ENCODE data around the gene RBM15B. TPM values are rescaled to one million over a fixed set of nuclear protein-coding genes. Genes with fewer than 3 reads are reported as not detected.

The RBM15B gene
- total and polyA plus RNA-seq, 7 experiments from 2014 or later = 12.8 to 40.6 (median 30.1) TPM

GRCh38 chr3:51389423-51390183 lies 1.5 kb upstream of the RBM15B start:
- H3K9me3 Mint-ChIP-seq = peaks cover 0 to 7% (median 0%) of the 10 kb centered on the region in 11 donors
- Histone ChIP-seq H3K4me3 (ENCODE audit: low read length) (no peak overlapping the region), H3K27ac (ENCODE audit: low read depth, low read length) (peak overlapping the region; percentile 90), H3K27me3 (ENCODE audit: control insufficient read depth in 2 of 2, insufficient read depth in 2 of 2, low read length in 2 of 2) (no peaks in the 10 kb centered on the region), H3K36me3 (ENCODE audit: control insufficient read depth in 2 of 3, insufficient read depth in 3 of 3, low read length in 3 of 3) (peaks cover 7 to 45% (median 17%) of the 10 kb centered on the region in 3 experiments), H3K9me3 (ENCODE audit: control insufficient read depth in 2 of 3, low read length in 3 of 3) (no peaks in the 10 kb centered on the region), H3K4me1 (ENCODE audit: control insufficient read depth in 2 of 2, insufficient read depth in 2 of 2, low read length in 2 of 2) (peaks cover 43 to 58% of the 10 kb centered on the region in 2 donors)
- H3K27me3 Mint-ChIP-seq = no peaks in the 10 kb centered on the region
- ATAC-seq = no peak
- peaks cover 34 to 69% (median 61%) of the 10 kb centered on the region in 7 donors for H3K4me1 Mint-ChIP-seq
- ChIA-PET CTCF (interaction anchor here (0.6 to 2.0 kb wide), 16 partner anchors 10 to 819 kb away, joined by 3 to 13 read pairs (median 4); partner anchors contain the start of genes DCAF1 and MAPKAPK3), POLR2A (interaction anchor here (0.5 to 3.6 kb wide), 14 partner anchors 12 to 1152 kb away, joined by 3 to 16 read pairs (median 3); partner anchors contain the start of genes CISH, DCAF1, HEMK1 and MAPKAPK3)
- peak in 8 of 9 donors; percentile 31 to 57 (median 53) for DNase-seq
- intact Hi-C loops (cut with micrococcal nuclease) = loop anchor here (1.0 to 10.0 kb wide), 10 partner anchors 45 to 1955 kb away; partner anchors contain the start of genes DCP1A (in 1 of the 2), DUSP7 (in 1 of the 2), GNAI2 (in 1 of the 2) and SFMBT1 (in 1 of the 2)
- H3K4me3 Mint-ChIP-seq = peak overlapping the region in 7 of 10 donors; percentile 21 to 83 (median 44)
- peak overlapping the region; percentile 35 to 90 (median 80) for H3K27ac Mint-ChIP-seq
- H3K36me3 Mint-ChIP-seq = peaks cover 0 to 41% (median 21%) of the 10 kb centered on the region in 5 donors

GRCh38 chr3:51390246-51391074 lies 625 bp upstream of the RBM15B start:
- Mint-ChIP-seq H3K9me3 (peaks cover 0 to 10% (median 0%) of the 10 kb centered on the region in 11 donors), H3K27ac (peak overlapping the region; percentile 48 to 90 (median 84)), H3K4me3 (peak overlapping the region; percentile 68 to 83 (median 73)), H3K36me3 (peaks cover 6 to 41% (median 27%) of the 10 kb centered on the region in 5 donors), H3K4me1 (peaks cover 40 to 77% (median 69%) of the 10 kb centered on the region in 7 donors), H3K27me3 (no peaks in the 10 kb centered on the region)
- intact Hi-C loops (cut with micrococcal nuclease) = loop anchor here (1.0 to 5.0 kb wide), 13 partner anchors 7 to 1025 kb away; partner anchors contain the start of genes DCAF1 (in 1 of the 2), DUSP7 (in 1 of the 2), HEMK1 (in 1 of the 2) and RAD54L2 (in 1 of the 2)
- Histone ChIP-seq H3K9me3 (ENCODE audit: control insufficient read depth in 2 of 3, low read length in 3 of 3) (no peaks in the 10 kb centered on the region), H3K27ac (ENCODE audit: low read depth, low read length) (peak overlapping the region; percentile 90), H3K4me3 (ENCODE audit: low read length) (peak overlapping the region; percentile 52), H3K4me1 (ENCODE audit: control insufficient read depth in 2 of 2, insufficient read depth in 2 of 2, low read length in 2 of 2) (peaks cover 50 to 59% of the 10 kb centered on the region in 2 donors), H3K27me3 (ENCODE audit: control insufficient read depth in 2 of 2, insufficient read depth in 2 of 2, low read length in 2 of 2) (no peaks in the 10 kb centered on the region), H3K36me3 (ENCODE audit: control insufficient read depth in 2 of 3, insufficient read depth in 3 of 3, low read length in 3 of 3) (peaks cover 7 to 51% (median 26%) of the 10 kb centered on the region in 3 experiments)
- DNase-seq (no peak), ATAC-seq (peak; percentile 0)
- ChIA-PET CTCF (interaction anchor here (0.6 to 2.0 kb wide), 14 partner anchors 11 to 778 kb away, joined by 3 to 13 read pairs (median 4); partner anchors contain the start of genes DCAF1 and MAPKAPK3), POLR2A (interaction anchor here (1.1 to 3.6 kb wide), 6 partner anchors 12 to 775 kb away, joined by 3 to 16 read pairs (median 6); partner anchors contain the start of genes DCAF1 and MAPKAPK3)

GRCh38 chr3:51391566-51392354 lies 675 bp downstream of the RBM15B start:
- Mint-ChIP-seq H3K4me1 (peaks cover 33 to 75% (median 67%) of the 10 kb centered on the region in 7 donors), H3K27me3 (no peaks in the 10 kb centered on the region), H3K4me3 (peak overlapping the region; percentile 76 to 89 (median 83)), H3K27ac (peak overlapping the region in 8 of 9 donors; percentile 72 to 91 (median 88)), H3K36me3 (peaks cover 6 to 46% (median 27%) of the 10 kb centered on the region in 5 donors), H3K9me3 (peaks cover 0 to 8% (median 0%) of the 10 kb centered on the region in 11 donors)
- intact Hi-C loops (cut with micrococcal nuclease) = loop anchor here (1.0 to 5.0 kb wide), 13 partner anchors 8 to 1026 kb away; partner anchors contain the start of genes DCAF1 (in 1 of the 2), DUSP7 (in 1 of the 2), HEMK1 (in 1 of the 2) and RAD54L2 (in 1 of the 2)
- CTCF ChIA-PET = interaction anchor here (0.9 kb wide), 1 partner anchor 15 kb away, joined by 3 read pairs; no protein-coding TSS in a partner anchor
- Histone ChIP-seq H3K36me3 (ENCODE audit: control insufficient read depth in 2 of 3, insufficient read depth in 3 of 3, low read length in 3 of 3) (peaks cover 7 to 64% (median 32%) of the 10 kb centered on the region in 3 experiments), H3K9me3 (ENCODE audit: control insufficient read depth in 2 of 3, low read length in 3 of 3) (no peaks in the 10 kb centered on the region), H3K4me1 (ENCODE audit: control insufficient read depth in 2 of 2, insufficient read depth in 2 of 2, low read length in 2 of 2) (peaks cover 40 to 48% of the 10 kb centered on the region in 2 donors), H3K27me3 (ENCODE audit: control insufficient read depth in 2 of 2, insufficient read depth in 2 of 2, low read length in 2 of 2) (no peaks in the 10 kb centered on the region), H3K27ac (ENCODE audit: low read depth, low read length) (peak overlapping the region; percentile 90), H3K4me3 (ENCODE audit: low read length) (peak overlapping the region; percentile 38)
- ATAC-seq (peak; percentile 10), DNase-seq (peak in 8 of 9 donors; percentile 43 to 68 (median 62))
- POLR2A ChIA-PET = interaction anchor here (0.7 to 4.6 kb wide), 5 partner anchors 7 to 367 kb away, joined by 3 to 25 read pairs (median 4); partner anchors contain the start of gene MANF

- Histone ChIP-seq H3K27ac (ENCODE audit: low read depth, low read length) (peak overlapping the region; percentile 90), H3K36me3 (ENCODE audit: control insufficient read depth in 2 of 3, insufficient read depth in 3 of 3, low read length in 3 of 3) (peaks cover 7 to 69% (median 35%) of the 10 kb centered on the region in 3 experiments), H3K9me3 (ENCODE audit: control insufficient read depth in 2 of 3, low read length in 3 of 3) (no peaks in the 10 kb centered on the region), H3K4me1 (ENCODE audit: control insufficient read depth in 2 of 2, insufficient read depth in 2 of 2, low read length in 2 of 2) (peaks cover 37 to 50% of the 10 kb centered on the region in 2 donors), H3K4me3 (ENCODE audit: low read length) (peak overlapping the region; percentile 38), H3K27me3 (ENCODE audit: control insufficient read depth in 2 of 2, insufficient read depth in 2 of 2, low read length in 2 of 2) (no peaks in the 10 kb centered on the region)
- H3K36me3 Mint-ChIP-seq = peaks cover 6 to 51% (median 26%) of the 10 kb centered on the region in 5 donors
- DNase-seq (no peak), ATAC-seq (no peak)
- peaks cover 0 to 8% (median 0%) of the 10 kb centered on the region in 11 donors for H3K9me3 Mint-ChIP-seq
- CTCF ChIA-PET = interaction anchor here (0.9 kb wide), 1 partner anchor 15 kb away, joined by 3 read pairs; no protein-coding TSS in a partner anchor
- peaks cover 34 to 79% (median 71%) of the 10 kb centered on the region in 7 donors for H3K4me1 Mint-ChIP-seq
- POLR2A ChIA-PET = interaction anchor here (0.7 to 4.6 kb wide), 6 partner anchors 8 to 368 kb away, joined by 3 to 25 read pairs (median 4); partner anchors contain the start of gene MANF
- peak overlapping the region in 8 of 9 donors; percentile 12 to 87 (median 67) for H3K27ac Mint-ChIP-seq
- H3K4me3 Mint-ChIP-seq = peak overlapping the region; percentile 58 to 89 (median 80)
- intact Hi-C loops (cut with micrococcal nuclease) = loop anchor here in 1 of 2 donors (5.0 kb wide), 1 partner anchor 665 kb away; the partner anchor contains the start of gene DUSP7
- no peaks in the 10 kb centered on the region for H3K27me3 Mint-ChIP-seq
Measured at GRCh38 chr3:51392355-51393133, 1.5 kb downstream of the RBM15B start.

GRCh38 chr3:51393134-51393495 lies 2.0 kb downstream of the RBM15B start:
- peaks cover 0 to 8% (median 0%) of the 10 kb centered on the region in 11 donors for H3K9me3 Mint-ChIP-seq
- intact Hi-C loops (cut with micrococcal nuclease) = loop anchor here in 1 of 2 donors (5.0 kb wide), 1 partner anchor 664 kb away; the partner anchor contains the start of gene DUSP7
- no peaks in the 10 kb centered on the region for H3K27me3 Mint-ChIP-seq
- peak overlapping the region in 7 of 9 donors; percentile 5 to 87 (median 72) for H3K27ac Mint-ChIP-seq
- H3K4me1 ChIP-seq (ENCODE audit: control insufficient read depth in 2 of 2, insufficient read depth in 2 of 2, low read length in 2 of 2) = peaks cover 37 to 50% of the 10 kb centered on the region in 2 donors
- H3K4me3 ChIP-seq (ENCODE audit: low read length) = no peak overlapping the region
- no peak for DNase-seq
- ChIA-PET POLR2A (interaction anchor here (1.2 to 4.6 kb wide), 4 partner anchors 9 to 279 kb away, joined by 4 to 25 read pairs (median 7); partner anchors contain the start of gene MANF), CTCF (no interaction called here)
- H3K4me1 Mint-ChIP-seq = peaks cover 34 to 75% (median 67%) of the 10 kb centered on the region in 7 donors
- H3K27ac ChIP-seq (ENCODE audit: low read depth, low read length) = peak overlapping the region; percentile 90
- no peaks in the 10 kb centered on the region for H3K9me3 ChIP-seq (ENCODE audit: control insufficient read depth in 2 of 3, low read length in 3 of 3)
- no peaks in the 10 kb centered on the region for H3K27me3 ChIP-seq (ENCODE audit: control insufficient read depth in 2 of 2, insufficient read depth in 2 of 2, low read length in 2 of 2)
- H3K4me3 Mint-ChIP-seq = peak overlapping the region; percentile 25 to 83 (median 54)
- H3K36me3 ChIP-seq (ENCODE audit: control insufficient read depth in 2 of 3, insufficient read depth in 3 of 3, low read length in 3 of 3) = peaks cover 7 to 68% (median 35%) of the 10 kb centered on the region in 3 experiments
- H3K36me3 Mint-ChIP-seq = peaks cover 6 to 47% (median 22%) of the 10 kb centered on the region in 5 donors
- ATAC-seq = no peak

All from naive thymus-derived CD4-positive, alpha-beta T cell (primary cell).